Hepatocyte (in vitro differentiated cells): Measurements from ENCODE around the gene OPN1SW. TPM values are rescaled to one million over a fixed set of nuclear protein-coding genes. Genes with fewer than 3 reads are reported as not detected.

Source experiments
- DNase-seq: peaks from one replicate; pipeline ENCODE4 v3.0.0-alpha.2; 2016; ENCODE audit warnings: low spot score
- H2AFZ ChIP-seq: fragments of 200-600 bp; sonication (generic); 2 replicates; pipeline ENCODE4 v1.6.0; 2016; ENCODE audit warnings: antibody characterized with exemption, mild to moderate bottlenecking
- H3K27ac ChIP-seq: fragments of 200-600 bp; sonication (generic); 2 replicates; pipeline ENCODE4 v1.5.1; 2016; ENCODE audit warnings: mild to moderate bottlenecking
- H3K27me3 ChIP-seq: fragments of 200-600 bp; sonication (generic); 2 replicates; pipeline ENCODE4 v1.6.1; 2016
- H3K36me3 ChIP-seq: fragments of 200-600 bp; sonication (generic); replicated peaks from 2 replicates; pipeline ENCODE4 v1.5.1; 2016; ENCODE audit warnings: low read depth; ENCODE audit not compliant: insufficient read depth
- H3K4me1 ChIP-seq: fragments of 200-600 bp; sonication (generic); 2 replicates; pipeline ENCODE4 v1.5.1; 2016; ENCODE audit warnings: mild to moderate bottlenecking, moderate library complexity; ENCODE audit not compliant: insufficient read depth
- H3K4me2 ChIP-seq: fragments of 200-600 bp; sonication (generic); 2 replicates; pipeline ENCODE4 v1.6.0; 2016
- H3K4me3 ChIP-seq: fragments of 200-600 bp; sonication (generic); 2 replicates; pipeline ENCODE4 v1.5.1; 2016; ENCODE audit warnings: mild to moderate bottlenecking
- H3K79me2 ChIP-seq: fragments of 200-600 bp; sonication (generic); 2 replicates; pipeline ENCODE4 v1.6.0; 2017; ENCODE audit warnings: mild to moderate bottlenecking
- H3K9me2 ChIP-seq: fragments of 200-600 bp; sonication (generic); replicated peaks from 2 replicates; pipeline ENCODE4 v1.6.0; 2017; ENCODE audit warnings: mild to moderate bottlenecking; ENCODE audit not compliant: insufficient read depth
- H3K9me3 ChIP-seq: fragments of 200-600 bp; sonication (generic); 2 replicates; pipeline ENCODE4 v1.5.1; 2016; ENCODE audit warnings: low read depth, mild to moderate bottlenecking
- H4K20me1 ChIP-seq: fragments of 200-600 bp; sonication (generic); 2 replicates; pipeline ENCODE4 v1.6.0; 2016; ENCODE audit warnings: mild to moderate bottlenecking; ENCODE audit not compliant: insufficient read depth, poor library complexity, severe bottlenecking
- EZH2 ChIP-seq: fragments of 200-600 bp; sonication (generic); IDR thresholded peaks from 2 replicates; pipeline ENCODE4 v1.6.1; 2016; ENCODE audit warnings: antibody characterized with exemption, mild to moderate bottlenecking, borderline replicate concordance
- EZH2phosphoT487 ChIP-seq: fragments of 200-600 bp; sonication (generic); IDR thresholded peaks from one replicate; pipeline ENCODE4 v1.6.1; 2018; ENCODE audit warnings: antibody characterized with exemption, mild to moderate bottlenecking, low read depth, moderate library complexity; ENCODE audit not compliant: unreplicated experiment, severe bottlenecking
- WGBS: methylation state at CpG from one replicate; pipeline ENCODE4 v1.1.6; 2016; ENCODE audit warnings: low lambda C conversion rate; ENCODE audit errors: missing lambda C conversion rate; 5-methylcytosine and 5-hydroxymethylcytosine counted together
- polyA plus RNA-seq: library from polyadenylated mRNA; unstranded; fragments of >200 nt; fragmentation: Nextera tagmentation; extraction: Ambion mirVana; gene quantifications from 2 replicates; pipeline ENCODE4 v1.2.1, GENCODE V29; 2016
- total RNA-seq: library from RNA; depleted of rRNA; stranded (reverse); fragments of >200 nt; gene quantifications from 2 replicates; pipeline ENCODE4 v1.2.3, GENCODE V29; 2014
- TF ChIP-seq, protein P1 (sequence below): fragments of 200-600 bp; sonication (generic); IDR thresholded peaks from 2 replicates; pipeline ENCODE4 v1.5.1; 2016; ENCODE audit warnings: antibody characterized with exemption, mild to moderate bottlenecking; ENCODE audit not compliant: poor library complexity

The OPN1SW gene
- total and polyA plus RNA-seq, 2 experiments from 2014 or later, result not detected

- Histone ChIP-seq H3K36me3 (no peaks in the 10 kb centered on the region), H3K4me1 (peaks cover 11% of the 10 kb centered on the region), H3K4me3 (peak overlapping the region; percentile 93), H2AFZ (peak overlapping the region; percentile 100), H3K79me2 (no peaks in the 10 kb centered on the region), H3K27me3 (peaks cover 7% of the 10 kb centered on the region), H3K9me3 (no peaks in the 10 kb centered on the region), H3K4me2 (peak overlapping the region; percentile 99), H4K20me1 (no peaks in the 10 kb centered on the region), H3K27ac (no peak overlapping the region), H3K9me2 (no peaks in the 10 kb centered on the region)
- TF ChIP-seq EZH2, result no peak
- TF ChIP-seq, protein P1, sequence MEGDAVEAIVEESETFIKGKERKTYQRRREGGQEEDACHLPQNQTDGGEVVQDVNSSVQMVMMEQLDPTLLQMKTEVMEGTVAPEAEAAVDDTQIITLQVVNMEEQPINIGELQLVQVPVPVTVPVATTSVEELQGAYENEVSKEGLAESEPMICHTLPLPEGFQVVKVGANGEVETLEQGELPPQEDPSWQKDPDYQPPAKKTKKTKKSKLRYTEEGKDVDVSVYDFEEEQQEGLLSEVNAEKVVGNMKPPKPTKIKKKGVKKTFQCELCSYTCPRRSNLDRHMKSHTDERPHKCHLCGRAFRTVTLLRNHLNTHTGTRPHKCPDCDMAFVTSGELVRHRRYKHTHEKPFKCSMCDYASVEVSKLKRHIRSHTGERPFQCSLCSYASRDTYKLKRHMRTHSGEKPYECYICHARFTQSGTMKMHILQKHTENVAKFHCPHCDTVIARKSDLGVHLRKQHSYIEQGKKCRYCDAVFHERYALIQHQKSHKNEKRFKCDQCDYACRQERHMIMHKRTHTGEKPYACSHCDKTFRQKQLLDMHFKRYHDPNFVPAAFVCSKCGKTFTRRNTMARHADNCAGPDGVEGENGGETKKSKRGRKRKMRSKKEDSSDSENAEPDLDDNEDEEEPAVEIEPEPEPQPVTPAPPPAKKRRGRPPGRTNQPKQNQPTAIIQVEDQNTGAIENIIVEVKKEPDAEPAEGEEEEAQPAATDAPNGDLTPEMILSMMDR, result no peak
- no peak for TF ChIP-seq EZH2phosphoT487
- no peak for DNase-seq
- 12% methylated on average over 33 of the region's 45 CpGs for WGBS
Measured at GRCh38 chr7:128790315-128791041, 14.9 kb upstream of the OPN1SW start.

DNA sequence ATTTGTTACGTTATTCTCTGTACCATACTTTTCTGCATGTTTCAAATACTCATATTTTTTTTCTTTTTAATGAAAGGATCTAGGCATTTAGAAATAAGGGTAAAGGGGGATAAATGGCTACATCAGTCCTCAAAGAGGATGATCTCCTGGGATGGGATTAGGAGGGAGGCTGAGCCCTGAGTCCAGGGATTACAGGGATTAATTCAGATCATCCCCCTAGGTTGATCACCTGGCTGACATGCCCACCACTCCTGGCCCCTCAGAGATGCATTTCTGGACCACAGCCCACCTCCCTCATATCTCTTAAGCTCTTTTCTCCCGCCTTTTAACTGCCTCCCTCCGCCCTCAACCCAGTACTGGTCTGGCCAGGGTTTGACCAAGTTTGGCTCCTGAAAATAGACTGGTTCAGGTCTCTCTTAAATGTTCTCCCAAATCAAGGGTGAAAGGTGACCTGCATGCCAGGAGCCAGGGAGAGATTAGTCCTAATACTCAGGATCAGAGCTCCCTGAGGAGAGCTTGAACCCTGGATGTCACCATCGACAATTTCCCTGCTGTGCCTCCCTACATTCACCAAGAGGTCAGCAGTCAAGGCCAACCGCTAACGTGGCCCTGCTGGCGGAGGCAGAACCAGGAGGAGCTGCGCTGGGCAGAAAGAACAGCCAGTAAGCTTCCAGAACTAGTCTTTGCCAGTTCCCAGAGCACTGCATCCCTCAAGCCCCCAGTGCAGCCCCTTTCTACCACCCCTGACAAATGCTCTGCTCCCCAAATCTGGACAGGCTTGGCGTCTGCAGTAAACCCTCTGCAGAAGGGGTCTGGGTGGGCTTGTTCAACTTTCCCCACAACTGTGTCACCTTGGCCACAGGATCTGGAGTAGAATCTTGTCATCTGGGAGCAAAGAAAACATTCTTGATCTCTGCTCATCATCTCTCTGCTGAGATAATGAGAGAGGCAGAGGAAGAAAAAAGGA is 13.1 kb upstream of the OPN1SW start:
- peaks cover 7% of the 10 kb centered on the region for H3K27me3 ChIP-seq
- H3K4me2 ChIP-seq, result no peak overlapping the region
- no peaks in the 10 kb centered on the region for H3K9me2 ChIP-seq
- H3K4me1 ChIP-seq, result peaks cover 11% of the 10 kb centered on the region
- H4K20me1 ChIP-seq, result no peaks in the 10 kb centered on the region
- no peak overlapping the region for H3K4me3 ChIP-seq
- no peak overlapping the region for H2AFZ ChIP-seq
- H3K36me3 ChIP-seq, result no peaks in the 10 kb centered on the region
- no peaks in the 10 kb centered on the region for H3K79me2 ChIP-seq
- TF ChIP-seq, protein P1, result no peak
- TF ChIP-seq EZH2phosphoT487, result no peak
- TF ChIP-seq EZH2, result no peak
- WGBS, result 79% methylated on average over 9 of the region's 9 CpGs
- no peaks in the 10 kb centered on the region for H3K9me3 ChIP-seq
- no peak for DNase-seq
- H3K27ac ChIP-seq, result no peak overlapping the region

DNA sequence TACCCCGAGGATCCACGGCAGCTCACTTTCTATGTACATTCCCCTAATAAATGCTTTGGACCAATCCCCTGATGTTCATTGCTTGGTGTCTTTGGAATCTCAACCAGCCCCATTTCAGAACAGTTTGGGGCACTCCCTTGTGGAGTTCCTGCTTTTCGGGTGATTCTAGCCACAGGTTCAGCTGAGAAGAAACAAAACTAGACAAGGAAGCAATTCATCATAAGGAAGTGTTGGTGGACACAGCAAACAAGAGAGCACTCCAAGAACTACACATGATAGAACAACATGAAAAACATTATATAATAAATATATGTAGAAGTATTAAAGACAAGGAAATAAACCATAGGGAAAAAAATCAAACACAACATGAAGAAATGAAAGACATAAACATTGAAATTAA is 10.1 kb upstream of the OPN1SW start:
- H3K27ac ChIP-seq, result no peak overlapping the region
- TF ChIP-seq, protein P1, result no peak
- no peak for TF ChIP-seq EZH2
- TF ChIP-seq EZH2phosphoT487, result no peak
- H3K27me3 ChIP-seq, result peaks cover 3% of the 10 kb centered on the region
- WGBS, result 91% methylated on average over 3 of the region's 3 CpGs
- H3K4me2 ChIP-seq, result no peak overlapping the region
- no peaks in the 10 kb centered on the region for H4K20me1 ChIP-seq
- no peak for DNase-seq
- H3K9me2 ChIP-seq, result no peaks in the 10 kb centered on the region
- peaks cover 9% of the 10 kb centered on the region for H3K4me1 ChIP-seq
- no peaks in the 10 kb centered on the region for H3K79me2 ChIP-seq
- H3K4me3 ChIP-seq, result no peak overlapping the region
- H3K36me3 ChIP-seq, result no peaks in the 10 kb centered on the region
- H2AFZ ChIP-seq, result no peak overlapping the region
- no peaks in the 10 kb centered on the region for H3K9me3 ChIP-seq
